Muscle layer of colon (tissue), 2 donors: ENCODE measurements around the gene ZFYVE21.

Experiments used
- H3K27ac ChIP-seq: one replicate; pipeline ENCODE4 v1.7.0; 2013; ENCODE audit warnings: low read depth, mild to moderate bottlenecking, low read length, moderate library complexity
- H3K27me3 ChIP-seq, 2 donors: one replicate each; pipeline ENCODE4 v1.7.0; 2013; ENCODE audit warnings: low read length in 2 of 2, mild to moderate bottlenecking in 2 of 2; ENCODE audit not compliant: insufficient read depth in 2 of 2, control insufficient read depth in 1 of 2
- H3K36me3 ChIP-seq: one replicate; pipeline ENCODE4 v1.7.0; 2013; ENCODE audit warnings: mild to moderate bottlenecking, low read length; ENCODE audit not compliant: insufficient read depth
- H3K4me1 ChIP-seq: one replicate; pipeline ENCODE4 v1.7.0; 2013; ENCODE audit warnings: mild to moderate bottlenecking, low read length; ENCODE audit not compliant: insufficient read depth
- H3K4me3 ChIP-seq, 2 donors: one replicate each; pipeline ENCODE4 v1.7.0; 2013; ENCODE audit warnings: low read length in 2 of 2, low read depth in 1 of 2, mild to moderate bottlenecking in 1 of 2, moderate library complexity in 1 of 2
- H3K9ac ChIP-seq: one replicate; pipeline ENCODE4 v1.7.0; 2013; ENCODE audit warnings: low read length
- H3K9me3 ChIP-seq: one replicate; pipeline ENCODE4 v1.7.0; 2013; ENCODE audit warnings: mild to moderate bottlenecking, low read length
- donor health status: abdominal sarcoma.
- donor health status: Adenocarcinoma of cecum.

The ZFYVE21 gene

DNA sequence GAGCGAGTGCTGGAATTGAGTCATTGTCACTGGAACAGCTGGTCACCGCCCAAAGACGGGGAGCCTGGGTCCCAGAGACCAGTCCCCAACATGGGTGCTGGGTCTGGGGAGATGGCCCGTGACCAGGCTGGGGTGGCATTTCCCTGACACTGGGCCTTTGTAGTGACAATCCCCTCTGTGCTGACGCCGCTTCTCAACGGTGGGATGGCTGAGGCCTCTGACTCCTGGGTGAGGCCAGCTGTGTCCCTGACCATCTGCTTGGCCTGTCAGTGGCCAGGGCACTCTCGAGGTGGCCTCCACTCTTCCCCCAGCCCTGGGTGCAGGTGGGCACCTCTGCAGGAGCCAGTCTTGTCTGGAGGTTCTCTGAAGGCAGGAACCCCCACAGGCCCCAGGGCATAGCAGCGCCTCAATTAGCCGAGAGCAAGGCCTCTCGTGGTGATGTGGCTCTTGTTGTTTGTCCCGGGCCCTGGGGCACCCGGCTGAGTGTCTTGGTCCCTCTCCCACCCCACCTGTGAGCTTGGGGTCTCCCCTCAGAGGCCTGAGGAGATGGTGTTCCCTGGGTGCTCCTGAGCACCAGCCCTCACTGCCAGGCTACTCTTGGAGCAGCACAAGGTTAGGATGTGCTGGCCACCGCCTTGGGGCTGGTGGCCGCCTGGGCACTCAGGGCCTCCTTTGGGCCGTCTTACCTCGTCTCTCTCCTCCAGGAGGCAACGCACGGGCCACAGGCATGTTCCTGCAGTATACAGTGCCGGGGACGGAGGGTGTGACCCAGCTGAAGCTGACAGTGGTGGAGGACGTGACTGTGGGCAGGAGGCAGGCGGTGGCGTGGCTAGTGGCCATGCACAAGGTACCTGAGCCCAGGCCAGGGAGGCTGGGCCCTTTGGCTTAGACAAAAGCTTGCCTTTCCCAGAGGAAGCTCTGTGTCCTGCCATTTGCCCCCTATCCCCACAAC lies 16.6 kb downstream of the ZFYVE21 start:
- Histone ChIP-seq H3K4me3 (no peak overlapping the region), H3K9me3 (no peaks in the 10 kb centered on the region), H3K27me3 (no peaks in the 10 kb centered on the region), H3K9ac (no peak overlapping the region), H3K27ac (no peak overlapping the region), H3K36me3 (peaks cover 53% of the 10 kb centered on the region), H3K4me1 (peaks cover 14% of the 10 kb centered on the region)

DNA sequence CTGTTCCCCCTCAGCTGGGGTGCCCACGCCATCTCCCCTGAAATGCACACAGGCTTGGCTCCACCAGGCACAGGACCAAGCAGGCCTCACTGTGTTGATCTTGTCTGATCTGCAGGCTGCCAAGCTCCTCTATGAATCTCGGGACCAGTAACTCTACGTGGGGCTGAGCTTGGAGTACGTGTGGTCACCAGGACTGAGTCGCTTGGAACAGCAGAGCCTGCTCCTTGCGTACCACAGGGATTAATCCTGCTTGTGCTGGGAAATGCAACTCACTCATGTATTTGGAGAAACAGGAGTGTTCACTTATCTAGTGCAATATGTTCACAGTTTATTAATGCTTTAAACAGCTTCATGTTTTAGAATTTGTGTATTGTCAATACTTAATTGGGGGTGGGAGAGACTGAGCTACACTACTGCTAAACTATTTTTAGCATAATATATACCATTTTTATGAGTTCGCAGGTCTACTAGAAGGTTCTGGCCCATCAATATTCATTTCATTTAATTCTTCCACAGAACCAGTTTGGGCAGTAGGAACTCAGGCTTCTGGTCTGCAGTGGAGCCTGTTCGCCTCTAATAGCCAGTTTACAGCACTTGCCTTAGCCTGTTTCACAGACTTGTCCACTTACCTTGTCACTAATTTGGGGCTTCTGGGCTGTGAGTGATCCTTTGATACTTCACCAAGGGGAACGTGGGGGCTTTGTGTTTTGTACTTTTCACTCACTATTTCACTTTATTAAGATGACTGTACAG lies 17.4 kb downstream of the ZFYVE21 start:
- H3K27ac ChIP-seq, result no peak overlapping the region
- H3K36me3 ChIP-seq, result peaks cover 51% of the 10 kb centered on the region
- no peak overlapping the region for H3K4me3 ChIP-seq
- no peaks in the 10 kb centered on the region for H3K27me3 ChIP-seq
- H3K4me1 ChIP-seq, result peaks cover 14% of the 10 kb centered on the region
- H3K9ac ChIP-seq, result no peak overlapping the region
- no peaks in the 10 kb centered on the region for H3K9me3 ChIP-seq

DNA sequence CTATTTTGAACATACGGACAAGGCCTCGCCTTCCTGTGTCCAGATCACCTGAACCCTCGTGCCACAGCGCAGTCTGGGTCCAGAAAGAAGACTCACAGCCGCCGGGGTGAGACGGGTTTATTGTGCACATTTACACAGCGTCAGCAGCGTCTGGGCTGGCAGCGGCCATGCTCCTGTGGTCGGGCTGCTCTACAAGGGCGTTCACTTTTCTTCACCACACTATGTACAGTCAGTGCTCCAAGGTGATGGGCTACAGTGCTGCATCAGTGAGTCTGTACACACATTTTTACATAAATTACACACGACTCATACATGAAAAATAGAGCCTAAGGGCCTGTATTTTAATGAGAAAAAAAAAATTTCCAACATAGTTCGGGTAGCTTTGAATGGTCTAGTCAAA lies 18.0 kb downstream of the ZFYVE21 start:
- H3K27me3 ChIP-seq, result no peaks in the 10 kb centered on the region
- H3K4me1 ChIP-seq, result peaks cover 14% of the 10 kb centered on the region
- no peak overlapping the region for H3K4me3 ChIP-seq
- no peaks in the 10 kb centered on the region for H3K9me3 ChIP-seq
- H3K9ac ChIP-seq, result no peak overlapping the region
- H3K27ac ChIP-seq, result no peak overlapping the region
- peaks cover 45% of the 10 kb centered on the region for H3K36me3 ChIP-seq

DNA sequence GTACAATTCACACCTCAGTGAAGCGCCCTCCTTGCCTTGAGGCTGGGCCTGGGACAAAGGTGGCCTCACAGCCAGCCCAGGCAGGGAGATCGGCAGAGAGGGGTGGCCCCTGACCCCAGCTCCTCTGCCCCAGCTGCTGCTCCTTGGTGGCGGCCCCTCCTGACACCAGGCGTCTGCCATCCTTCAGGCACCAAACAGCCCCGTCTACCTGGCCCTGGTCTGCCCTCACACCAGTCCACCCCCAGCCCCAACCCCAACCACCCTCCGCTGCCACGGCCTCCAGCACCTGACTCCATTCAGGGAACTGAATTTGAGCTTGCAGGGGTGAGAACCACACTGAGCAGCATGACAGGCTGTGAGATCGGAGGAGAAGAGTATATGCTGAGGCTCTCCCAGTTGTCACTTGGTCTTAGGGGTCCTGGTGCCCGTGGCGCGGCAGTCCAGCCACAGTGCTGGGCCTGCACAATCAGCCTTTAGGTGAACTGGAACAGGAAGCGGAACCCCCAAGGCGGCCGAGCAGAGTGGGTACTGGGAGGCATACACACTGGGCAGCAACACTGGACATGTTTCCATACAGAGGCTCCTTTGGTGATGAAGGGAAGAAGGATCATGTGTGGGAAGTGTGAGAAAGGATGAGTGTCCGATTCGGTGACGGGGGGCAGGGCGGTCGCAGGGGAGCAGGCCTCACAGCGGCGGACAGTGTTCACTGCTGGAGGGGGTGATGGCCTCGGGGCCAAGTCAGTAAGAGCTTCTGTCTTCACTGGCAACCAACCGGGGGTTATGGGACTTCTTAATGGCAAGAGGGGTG lies 18.7 kb downstream of the ZFYVE21 start:
- no peaks in the 10 kb centered on the region for H3K9me3 ChIP-seq
- H3K27me3 ChIP-seq, result no peaks in the 10 kb centered on the region
- H3K9ac ChIP-seq, result no peak overlapping the region
- no peak overlapping the region for H3K4me3 ChIP-seq
- H3K36me3 ChIP-seq, result peaks cover 39% of the 10 kb centered on the region
- H3K27ac ChIP-seq, result no peak overlapping the region
- peaks cover 14% of the 10 kb centered on the region for H3K4me1 ChIP-seq

DNA sequence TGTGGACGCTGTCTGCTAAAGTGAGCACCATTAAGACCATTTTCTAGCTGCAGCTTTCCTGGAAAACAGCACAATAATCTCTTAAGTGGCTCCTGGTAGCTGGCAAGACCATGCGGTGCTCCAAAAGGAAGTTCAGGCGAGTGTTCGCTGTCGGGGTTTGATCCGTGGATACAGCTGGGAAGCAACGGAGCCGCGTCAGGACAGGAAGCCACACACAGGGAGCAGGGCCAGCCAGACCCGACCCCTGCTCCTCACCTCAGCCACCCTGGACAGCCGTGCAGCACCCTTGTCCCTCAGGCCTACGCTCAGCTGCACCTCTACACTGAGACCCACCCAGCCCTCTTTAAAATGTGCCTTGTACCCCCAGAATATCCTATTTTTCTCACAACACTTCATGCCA lies 19.4 kb downstream of the ZFYVE21 start:
- no peaks in the 10 kb centered on the region for H3K27me3 ChIP-seq
- peaks cover 31% of the 10 kb centered on the region for H3K36me3 ChIP-seq
- peaks cover 14% of the 10 kb centered on the region for H3K4me1 ChIP-seq
- no peak overlapping the region for H3K27ac ChIP-seq
- no peaks in the 10 kb centered on the region for H3K9me3 ChIP-seq
- H3K4me3 ChIP-seq, result no peak overlapping the region
- H3K9ac ChIP-seq, result no peak overlapping the region

DNA sequence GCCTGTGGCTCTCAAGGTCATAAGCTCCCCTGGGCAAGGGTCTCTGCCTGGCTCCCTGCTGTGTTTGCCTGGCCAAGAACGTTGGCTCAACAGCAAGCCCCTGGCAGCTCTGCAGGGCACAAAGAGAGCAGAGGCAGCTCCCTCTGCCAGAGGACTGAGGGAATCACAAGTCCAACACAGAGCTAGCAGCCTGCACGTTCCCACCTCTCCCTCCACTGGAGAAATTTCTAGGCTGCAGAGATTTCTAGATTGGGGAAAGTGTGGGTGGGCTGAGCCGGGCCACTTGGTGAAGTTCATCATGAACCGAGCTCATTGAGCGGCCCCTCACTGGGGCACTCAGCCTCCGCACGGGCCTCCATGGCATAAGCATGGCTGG lies 19.8 kb downstream of the ZFYVE21 start:
- Histone ChIP-seq H3K9me3 (no peaks in the 10 kb centered on the region), H3K4me1 (peaks cover 14% of the 10 kb centered on the region), H3K36me3 (peaks cover 28% of the 10 kb centered on the region), H3K27ac (no peak overlapping the region), H3K27me3 (no peaks in the 10 kb centered on the region), H3K4me3 (no peak overlapping the region), H3K9ac (no peak overlapping the region)

DNA sequence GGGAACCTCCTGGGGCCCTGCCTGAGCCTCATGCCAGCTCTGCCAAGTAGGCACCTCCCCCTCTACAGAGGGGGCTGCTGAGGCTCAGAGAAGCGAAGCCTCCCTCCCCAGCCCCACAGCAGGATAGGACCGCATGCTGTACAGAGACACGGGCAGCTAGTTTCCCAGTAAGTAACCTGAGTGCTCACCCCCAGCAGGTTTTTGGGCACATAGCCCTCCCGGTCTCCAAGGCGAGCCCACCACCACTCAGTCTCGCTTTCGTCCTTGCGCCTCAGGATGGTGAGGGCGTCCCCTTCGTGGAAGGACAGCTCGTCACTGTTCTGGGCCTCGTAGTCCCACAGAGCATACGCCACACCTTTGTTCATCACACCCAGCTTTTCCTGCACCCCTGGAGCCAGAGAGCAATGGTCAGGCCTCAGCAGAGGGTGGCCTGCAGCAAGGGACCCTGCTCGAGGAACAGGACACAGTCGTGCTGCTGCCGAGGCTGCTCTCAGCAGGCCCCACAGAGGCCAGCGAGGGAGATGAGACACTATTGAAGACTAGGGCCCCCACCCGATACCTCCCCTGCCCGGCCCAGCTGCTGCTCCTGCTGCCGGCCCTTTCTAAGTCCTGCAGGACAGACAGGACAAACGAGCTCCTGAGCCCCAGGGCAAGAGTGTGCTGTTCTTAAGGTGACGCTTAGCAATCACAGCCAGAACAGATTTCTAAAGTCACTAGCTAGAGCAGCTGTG lies 20.4 kb downstream of the ZFYVE21 start:
- H3K27ac ChIP-seq, result no peak overlapping the region
- no peaks in the 10 kb centered on the region for H3K9me3 ChIP-seq
- H3K4me3 ChIP-seq, result no peak overlapping the region
- H3K9ac ChIP-seq, result no peak overlapping the region
- H3K36me3 ChIP-seq, result peaks cover 28% of the 10 kb centered on the region
- peaks cover 14% of the 10 kb centered on the region for H3K4me1 ChIP-seq
- H3K27me3 ChIP-seq, result no peaks in the 10 kb centered on the region

DNA sequence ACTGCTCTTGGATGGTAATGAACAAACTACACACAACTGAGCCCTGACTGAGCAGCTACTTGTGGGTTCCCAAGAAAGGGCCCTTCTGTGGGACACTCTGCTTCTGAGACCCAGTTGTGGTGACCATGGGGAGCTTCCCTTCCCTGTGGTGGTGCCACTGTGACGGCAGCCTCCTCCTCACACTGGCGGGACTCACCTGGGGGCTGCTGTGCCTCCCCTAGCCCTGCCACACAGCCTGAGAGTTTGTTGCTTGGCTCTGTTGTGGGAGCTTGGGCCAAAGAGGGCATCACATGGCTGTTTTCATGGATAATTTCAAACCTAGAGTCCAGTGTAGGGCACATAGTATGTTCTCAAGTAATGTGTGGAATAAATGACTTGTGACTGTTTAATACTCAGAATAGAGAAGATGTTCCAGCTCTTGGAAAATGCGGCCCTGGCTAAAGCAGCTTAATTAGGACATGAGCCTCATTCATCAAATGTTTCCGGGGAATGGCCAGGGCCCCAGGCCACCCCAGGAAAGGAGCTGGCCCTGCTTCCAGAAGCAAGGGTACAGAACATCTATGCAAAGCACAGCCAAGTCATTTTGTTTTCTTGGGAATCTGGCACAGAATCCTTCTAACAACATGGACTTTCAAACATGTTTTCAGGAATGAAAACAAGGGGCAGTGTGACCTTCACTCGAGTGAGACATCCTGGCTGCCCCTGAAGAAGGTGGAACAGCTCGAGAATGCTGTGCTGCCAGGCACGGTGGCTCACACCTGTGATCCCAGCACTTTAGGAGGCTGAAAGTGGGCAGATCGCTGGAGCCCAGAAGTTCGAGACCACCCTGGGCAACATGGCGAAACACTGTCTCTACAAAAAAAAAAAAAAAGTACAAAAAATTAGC lies 21.2 kb downstream of the ZFYVE21 start:
- no peaks in the 10 kb centered on the region for H3K9me3 ChIP-seq
- peaks cover 14% of the 10 kb centered on the region for H3K4me1 ChIP-seq
- H3K9ac ChIP-seq, result no peak overlapping the region
- H3K27ac ChIP-seq, result no peak overlapping the region
- H3K36me3 ChIP-seq, result peaks cover 32% of the 10 kb centered on the region
- H3K4me3 ChIP-seq, result no peak overlapping the region
- H3K27me3 ChIP-seq, result no peaks in the 10 kb centered on the region

DNA sequence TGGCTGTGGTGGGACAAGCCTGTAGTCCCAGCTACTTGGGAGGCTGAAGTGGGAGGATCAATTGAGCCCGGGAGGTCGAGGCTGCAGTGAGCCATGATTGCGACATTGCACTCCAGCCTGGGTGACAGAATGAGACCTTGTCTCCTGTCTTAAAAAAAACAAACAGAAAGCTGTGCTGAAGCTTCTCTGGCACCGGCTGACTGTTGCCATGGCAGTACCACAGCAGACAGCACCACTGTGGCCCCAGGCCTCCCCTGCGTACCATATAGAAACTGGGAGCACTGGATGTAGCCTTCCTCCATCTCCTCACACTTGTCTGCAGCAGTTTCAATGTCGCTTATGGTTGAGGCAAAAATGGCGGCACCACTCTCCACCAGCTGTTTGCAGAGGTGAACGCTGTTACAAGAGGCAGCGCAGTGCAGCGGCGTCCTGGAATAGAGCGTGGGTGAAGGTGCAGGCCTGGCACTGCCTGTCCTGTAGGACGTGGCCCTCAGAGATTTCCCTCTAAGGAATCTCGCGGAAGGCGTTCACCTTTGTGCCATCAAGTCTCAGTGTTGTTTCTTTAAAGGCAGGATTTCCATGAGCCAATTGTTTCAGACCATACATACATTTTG lies 21.9 kb downstream of the ZFYVE21 start:
- H3K9me3 ChIP-seq, result no peaks in the 10 kb centered on the region
- peaks cover 25% of the 10 kb centered on the region for H3K36me3 ChIP-seq
- H3K4me1 ChIP-seq, result peaks cover 14% of the 10 kb centered on the region
- no peak overlapping the region for H3K4me3 ChIP-seq
- no peak overlapping the region for H3K9ac ChIP-seq
- H3K27ac ChIP-seq, result no peak overlapping the region
- no peaks in the 10 kb centered on the region for H3K27me3 ChIP-seq

DNA sequence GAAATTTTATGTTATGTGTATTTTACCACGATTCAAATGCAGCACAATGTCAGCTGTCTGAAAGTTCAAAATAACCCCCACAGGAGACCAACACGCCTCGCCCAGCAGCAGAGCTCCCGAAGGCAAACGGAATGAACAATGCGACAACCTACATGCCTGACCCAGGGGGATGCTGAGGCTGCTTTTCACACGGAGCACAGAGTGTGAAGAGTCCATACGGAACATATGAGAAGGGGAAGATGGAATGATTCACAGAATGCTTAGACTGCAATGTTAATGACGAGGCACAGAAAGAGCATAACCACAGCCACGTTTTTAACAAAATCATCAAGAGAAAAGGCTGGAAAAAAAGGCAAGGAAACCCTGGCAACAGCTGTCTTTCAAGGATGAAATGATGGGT lies 22.6 kb downstream of the ZFYVE21 start:
- Histone ChIP-seq H3K9me3 (no peaks in the 10 kb centered on the region), H3K36me3 (peaks cover 18% of the 10 kb centered on the region), H3K27ac (no peak overlapping the region)

More for the DNA sequence above, 22.6 kb downstream of the ZFYVE21 start:
- H3K27me3 ChIP-seq, result no peaks in the 10 kb centered on the region
- H3K9ac ChIP-seq, result no peak overlapping the region
- no peak overlapping the region for H3K4me3 ChIP-seq
- peaks cover 14% of the 10 kb centered on the region for H3K4me1 ChIP-seq
